Measurements from ENCODE around the gene PADI2.

PADI2 gene

DNA sequence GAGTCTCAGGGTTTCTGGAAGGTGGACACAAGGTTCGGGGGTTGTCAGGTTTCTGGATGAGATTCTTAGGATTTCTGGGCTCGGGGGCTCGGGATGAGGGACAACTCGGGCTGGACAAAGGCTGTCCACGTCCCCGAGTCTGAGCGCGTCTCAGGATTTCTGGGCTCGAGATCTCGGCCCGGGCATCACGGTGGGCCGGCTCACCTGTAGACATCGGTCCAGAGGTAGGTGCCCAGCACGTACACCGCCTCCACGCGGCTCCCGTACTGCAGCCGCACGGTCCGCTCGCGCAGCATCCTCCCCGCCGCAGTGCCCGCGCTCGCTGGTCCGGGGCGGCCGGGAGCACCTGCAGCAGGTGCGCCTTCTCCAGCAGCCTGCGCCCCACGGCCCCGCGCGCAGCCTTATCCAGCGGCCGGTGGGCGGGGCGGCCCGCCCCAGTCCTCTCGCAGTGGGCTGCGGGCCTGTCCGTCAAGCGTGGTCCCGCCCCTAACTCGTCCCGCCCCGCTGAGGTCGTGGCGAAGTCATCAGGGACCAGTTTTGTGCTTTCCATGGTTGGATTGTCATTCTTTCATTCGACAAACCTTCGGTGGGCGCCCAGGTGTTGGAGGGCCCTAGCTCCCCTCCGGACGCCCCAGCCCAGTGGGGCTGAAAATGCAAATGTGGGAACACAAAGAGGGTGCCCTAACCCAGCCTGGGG is at the start of gene PADI2:
TSS of gene PADI2 (minus strand) at position 376 of the 697 bp plus-strand sequence. CDS start at position 296, 80 bp downstream.
- DNase-seq: peak; percentile 75

DNA sequence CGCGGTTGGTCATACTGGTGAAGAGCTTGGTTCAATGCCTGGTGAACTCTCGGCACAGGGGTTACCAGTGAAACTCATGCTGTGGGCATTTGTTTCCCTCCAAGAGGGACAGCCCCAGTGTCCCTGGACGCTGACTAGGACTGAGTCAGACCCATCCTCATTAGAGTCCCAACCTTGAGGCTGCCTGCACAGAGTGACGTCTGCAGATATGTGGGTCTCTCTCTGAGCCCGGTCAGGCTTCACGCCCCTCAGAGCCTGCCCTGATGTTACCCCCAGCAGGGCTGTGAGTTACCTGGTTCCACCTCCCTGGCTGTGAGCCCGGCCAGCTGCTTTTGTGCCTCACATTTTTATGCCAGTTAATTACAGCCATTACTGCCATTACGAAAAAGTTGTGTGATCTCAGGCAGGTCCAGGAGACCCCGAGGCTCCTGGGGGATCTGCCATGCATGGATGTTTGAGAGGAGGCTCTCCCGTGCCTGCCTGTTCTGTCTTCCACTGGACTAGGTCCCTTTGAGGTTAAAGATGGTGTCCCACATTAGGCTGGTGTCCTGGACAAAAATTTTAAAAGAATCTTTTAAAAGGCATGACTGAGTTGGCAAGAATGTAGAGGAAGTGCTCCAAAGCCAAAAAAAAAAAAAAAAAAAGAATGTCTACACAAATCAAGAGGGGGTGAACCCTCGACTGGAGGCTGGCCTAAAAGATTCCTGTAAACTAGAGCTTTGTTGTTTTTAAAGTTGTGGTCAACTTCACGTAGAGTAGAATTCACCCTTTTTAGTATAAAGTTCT is 49.0 kb upstream of the PADI2 start:
- no peak for DNase-seq

DNA sequence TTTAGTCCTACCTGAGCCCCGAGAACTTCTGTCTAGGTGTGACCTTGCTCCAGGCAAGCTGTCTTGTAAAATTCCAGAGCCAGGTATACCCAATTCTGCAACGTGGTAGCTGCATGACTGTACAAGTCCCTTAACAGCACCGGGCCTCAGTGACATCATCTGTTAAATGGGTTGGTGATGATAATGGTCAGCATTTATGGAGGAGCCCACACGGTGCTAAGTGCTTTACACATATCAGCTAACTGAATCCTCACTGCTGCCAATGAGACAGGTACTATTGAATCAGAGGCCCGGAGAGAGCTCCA is 48.5 kb upstream of the PADI2 start:
- DNase-seq: no peak

DNA sequence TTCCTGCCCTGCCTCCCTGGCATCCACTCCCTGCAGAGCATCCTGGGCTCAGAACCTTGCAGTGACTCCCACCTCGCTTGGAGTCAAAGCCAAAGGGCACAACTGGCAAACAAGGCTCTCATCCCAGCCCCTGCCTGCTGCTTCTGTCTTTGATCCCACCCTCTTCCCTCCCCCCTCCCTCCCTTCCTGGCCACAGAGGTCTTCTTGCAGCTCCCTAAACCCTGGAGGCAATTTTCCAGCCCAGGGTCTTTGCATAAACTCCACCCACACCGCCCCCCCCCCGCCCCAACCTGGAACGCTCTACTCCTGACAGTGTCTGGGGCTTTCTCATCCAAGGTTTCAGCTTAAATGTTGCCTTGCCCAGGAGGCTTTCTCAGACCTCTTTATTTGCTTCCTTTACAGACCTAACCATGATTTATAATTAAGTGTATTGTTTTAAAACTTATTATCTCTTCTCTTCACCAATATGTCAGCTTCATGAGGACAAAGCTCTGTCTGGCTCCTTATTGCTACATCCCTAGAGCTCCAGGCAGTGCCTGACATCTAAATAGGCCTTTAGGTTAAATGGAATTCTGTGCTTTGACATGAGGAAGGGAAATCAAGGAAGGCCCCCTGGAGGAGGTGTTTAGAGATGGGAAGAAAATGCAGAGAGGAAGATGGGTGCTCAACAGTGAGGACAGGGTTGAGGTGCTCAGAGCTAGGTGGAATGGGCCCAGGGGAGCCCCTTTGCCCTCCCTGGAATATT is 48.0 kb upstream of the PADI2 start:
- DNase-seq: no peak

DNA sequence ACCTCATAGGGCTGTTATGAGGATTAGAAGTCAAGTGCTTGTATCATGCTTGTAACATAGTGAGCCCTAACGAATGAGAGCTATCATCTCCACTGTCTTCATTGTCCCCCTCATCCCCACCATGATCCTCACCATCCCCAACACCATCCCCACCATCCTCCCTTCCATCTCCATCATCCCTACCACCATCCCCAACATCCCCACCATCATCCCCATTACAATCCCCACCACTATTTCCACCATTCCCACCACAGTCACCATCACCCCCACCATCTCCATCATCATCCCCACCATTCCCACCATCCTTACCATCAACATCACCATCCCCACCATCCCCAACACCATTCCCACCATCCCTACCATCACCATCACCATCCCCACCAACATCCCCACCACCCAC is 46.6 kb upstream of the PADI2 start:
- DNase-seq: no peak

DNA sequence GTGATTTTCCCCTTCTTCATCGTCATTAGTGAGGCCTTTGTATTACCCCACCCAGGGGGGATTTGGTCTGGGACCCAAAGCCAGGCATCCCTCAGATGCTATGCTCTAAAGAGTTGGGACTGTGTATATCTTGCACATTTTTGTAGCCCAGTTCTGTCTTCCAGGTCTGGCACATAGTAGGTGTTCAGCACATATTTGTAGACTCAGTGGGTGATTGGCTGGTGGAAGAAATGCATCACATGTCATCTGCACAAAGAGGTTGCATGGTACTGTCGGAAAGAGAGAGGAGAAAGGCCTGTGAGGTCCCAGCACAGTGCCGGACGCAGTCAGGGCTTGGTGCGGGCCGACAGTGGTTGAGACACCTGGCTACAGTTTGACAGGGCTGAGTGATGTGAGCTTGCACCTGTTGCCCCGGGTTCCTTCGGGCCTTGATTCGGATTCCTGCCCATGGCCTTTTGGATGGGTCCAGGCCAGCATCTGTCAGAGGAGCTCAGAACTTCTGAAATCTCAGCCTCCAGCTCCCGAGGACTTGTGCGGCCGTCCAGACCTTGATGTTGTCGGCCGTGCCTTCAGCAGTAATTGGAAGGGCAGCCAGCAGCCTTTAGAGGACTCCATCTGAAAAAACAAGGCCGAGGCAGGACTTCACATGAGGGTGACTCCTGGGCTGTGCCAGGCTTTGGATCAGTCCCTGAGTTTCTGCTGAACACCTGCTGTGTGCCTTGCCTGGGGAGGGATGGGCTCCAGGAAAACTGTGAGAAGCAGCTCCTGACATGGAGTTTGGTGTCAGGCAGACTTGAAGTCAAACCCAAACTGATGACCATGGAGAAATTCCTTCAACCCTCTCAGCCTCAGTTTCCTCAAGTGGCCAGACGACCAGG is 44.8 kb upstream of the PADI2 start:
- no peak for DNase-seq

DNA sequence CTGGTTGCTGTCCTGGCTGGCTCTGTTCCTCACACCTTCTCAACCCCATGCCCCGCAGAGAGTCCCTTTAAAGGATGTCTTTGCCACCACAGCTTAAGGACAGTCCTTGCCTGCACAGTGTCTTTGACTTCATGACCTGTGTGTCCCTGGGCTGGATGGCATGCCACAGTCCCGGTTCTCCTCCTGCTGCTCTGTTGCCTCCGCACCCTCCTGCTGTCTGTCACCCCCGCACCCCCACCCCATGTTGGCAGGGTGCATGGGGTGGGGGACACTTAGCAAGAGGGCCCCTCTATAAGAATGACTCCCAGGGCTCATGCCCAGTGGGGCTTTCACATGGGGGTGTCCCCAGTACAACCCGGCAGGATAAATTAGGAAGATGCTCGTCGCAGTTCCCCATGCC is 44.1 kb upstream of the PADI2 start:
- DNase-seq: no peak

DNA sequence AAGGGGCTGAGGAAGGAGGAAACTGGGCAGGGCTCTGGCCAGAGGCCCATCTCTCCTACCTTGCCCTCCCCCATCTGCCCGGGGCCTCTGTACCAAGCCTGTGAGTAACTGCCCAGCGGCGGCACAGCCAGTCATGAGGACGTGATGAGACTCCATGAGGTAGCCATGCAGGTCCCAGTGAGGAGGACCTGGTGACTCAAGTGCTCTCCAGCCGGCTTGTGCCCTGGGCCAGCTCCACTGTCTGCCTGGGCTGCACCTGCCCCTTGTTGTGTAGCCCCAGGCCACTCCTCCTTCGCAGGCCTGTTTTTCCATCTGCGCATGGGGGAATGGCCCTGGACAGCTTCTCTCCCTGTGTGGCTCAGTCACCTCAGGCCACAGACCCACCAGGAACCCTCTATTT is 43.7 kb upstream of the PADI2 start:
- no peak for DNase-seq

DNA sequence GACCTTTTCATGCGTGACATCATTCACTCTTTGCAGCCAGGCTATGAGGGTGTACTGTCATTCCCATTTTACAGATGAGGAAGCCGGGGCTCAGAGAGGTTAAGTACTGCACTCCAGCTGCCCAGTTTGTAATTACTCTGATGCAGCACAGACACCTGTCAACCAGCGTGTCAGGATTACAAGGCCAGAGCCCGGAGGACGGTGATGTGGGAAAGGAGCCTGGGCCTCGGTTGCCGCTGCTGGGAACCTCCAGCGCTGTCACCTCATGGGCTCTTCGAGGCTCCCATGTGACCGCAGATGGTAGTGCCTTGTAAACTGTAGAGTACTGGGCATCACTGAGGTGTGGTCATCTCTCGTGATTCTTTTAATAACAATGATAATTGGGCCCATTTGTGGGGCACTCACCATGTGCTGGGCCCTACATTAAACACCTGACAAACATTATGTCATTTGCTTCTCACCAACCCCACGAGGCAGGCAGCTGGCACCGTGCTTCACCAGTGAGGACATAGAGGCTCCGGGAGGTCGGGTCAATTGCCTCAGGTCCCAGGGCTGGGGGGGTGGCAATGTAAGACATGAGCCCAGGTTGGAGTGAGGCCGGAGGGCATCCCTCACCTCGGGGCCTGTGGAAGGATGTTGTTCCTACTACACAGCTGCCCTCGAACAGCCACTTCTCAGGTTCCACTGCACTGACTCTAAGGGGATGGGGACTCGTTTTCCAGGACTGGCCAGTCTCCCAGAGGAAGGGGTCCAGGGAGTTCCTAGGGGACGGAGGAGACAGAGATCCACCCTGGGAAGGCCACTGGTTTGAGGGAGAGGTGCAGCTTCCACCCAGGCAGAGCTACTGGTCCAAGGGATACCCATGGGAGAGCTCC is 42.9 kb upstream of the PADI2 start:
- DNase-seq: no peak

DNA sequence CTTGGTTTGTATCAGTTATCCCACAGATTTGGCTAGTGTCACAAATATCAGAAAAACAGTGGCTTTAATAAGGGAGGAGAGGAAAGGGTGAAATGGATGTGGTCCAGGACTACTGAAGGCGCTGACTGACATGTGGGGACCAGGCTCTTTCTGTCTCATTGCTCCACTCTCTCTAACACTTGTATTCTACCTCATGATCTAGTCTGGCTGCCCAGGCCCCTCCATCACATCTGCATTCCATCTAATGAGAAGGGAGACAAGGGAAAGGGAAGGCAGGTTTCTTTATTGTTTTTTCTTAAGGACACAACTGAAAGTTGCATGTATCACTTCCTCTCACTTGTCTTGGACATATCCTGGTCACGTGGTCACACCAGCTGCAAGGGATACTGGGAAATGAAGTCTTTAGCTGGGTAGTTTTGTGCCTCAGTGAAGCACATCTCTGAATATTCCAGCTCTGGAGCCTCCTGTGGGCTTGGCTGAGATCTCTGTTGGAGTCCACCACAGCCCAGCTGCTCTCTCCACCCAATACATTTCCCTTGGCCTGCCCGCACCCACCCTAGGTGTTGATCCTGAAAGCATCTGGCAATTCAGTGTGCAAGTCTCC is 42.0 kb upstream of the PADI2 start:
- DNase-seq: no peak

DNA sequence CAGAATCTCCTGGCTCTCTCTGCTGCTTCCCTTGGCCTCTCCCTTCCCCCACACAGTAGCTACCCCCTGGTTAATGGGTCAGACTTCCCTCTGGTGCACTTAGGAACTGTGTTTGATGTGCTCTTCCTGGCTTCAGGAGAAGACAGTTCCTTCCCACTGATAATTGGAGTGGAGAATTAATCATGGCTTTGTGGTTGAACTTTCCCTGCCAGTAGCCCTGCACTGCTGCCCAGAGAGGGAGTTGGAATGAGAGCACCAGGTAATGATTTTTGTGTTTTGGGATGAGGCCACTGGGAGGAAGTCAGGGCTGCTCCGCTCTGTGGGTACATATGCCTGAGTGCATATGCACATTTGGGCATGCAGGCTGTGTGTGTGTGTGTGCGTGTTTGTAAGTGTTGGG is 39.7 kb upstream of the PADI2 start:
- DNase-seq: no peak

DNA sequence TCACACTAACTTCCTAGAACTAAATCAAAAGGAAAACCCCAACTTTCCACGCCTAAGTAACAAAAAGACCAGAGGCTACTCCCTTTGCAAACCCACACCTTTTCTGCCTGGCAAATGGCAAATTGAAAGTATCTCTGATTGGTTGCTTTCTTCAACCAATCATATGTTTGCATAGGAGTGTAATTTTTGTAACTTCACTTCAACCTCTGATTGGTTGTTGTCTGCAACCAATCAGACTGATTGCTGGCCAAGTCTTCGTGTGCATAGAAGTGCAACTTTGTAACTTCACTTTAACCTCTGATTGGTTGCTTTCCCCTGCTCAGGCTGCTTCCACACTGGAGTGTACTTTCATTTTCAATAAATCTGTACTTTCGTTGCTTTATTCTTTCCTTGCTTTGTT is 36.9 kb upstream of the PADI2 start:
- DNase-seq: no peak

DNA sequence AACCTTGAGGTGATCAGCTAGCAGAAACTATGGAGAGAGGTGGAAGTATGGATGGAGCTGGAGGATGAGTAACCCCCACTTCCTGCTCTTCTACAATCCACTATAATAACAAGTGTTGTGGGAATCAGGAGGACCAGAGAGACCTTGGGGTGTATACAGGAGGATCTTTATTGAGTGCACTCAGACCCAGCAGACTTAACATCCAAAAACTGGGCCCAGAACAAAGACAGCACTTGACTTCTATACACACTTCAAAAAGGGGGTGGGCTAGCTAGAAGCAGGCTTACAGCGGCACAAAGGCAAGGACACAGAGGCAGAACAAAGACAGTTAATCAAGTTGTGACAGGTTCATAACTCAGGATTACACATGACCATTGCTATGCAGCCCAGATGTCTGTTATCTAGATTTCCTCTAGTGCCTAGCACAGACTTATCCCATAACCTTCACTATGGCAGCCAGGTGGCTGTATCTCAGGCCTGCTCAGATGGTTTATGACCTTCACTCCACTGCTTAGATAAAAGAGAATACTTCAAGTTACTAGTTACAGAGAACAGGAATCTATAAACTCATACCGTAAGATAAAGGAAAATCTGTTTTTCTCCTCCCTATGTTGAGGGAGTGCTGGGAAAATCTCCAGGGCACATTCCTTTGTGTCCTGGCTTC is 36.1 kb upstream of the PADI2 start:
- DNase-seq: no peak

DNA sequence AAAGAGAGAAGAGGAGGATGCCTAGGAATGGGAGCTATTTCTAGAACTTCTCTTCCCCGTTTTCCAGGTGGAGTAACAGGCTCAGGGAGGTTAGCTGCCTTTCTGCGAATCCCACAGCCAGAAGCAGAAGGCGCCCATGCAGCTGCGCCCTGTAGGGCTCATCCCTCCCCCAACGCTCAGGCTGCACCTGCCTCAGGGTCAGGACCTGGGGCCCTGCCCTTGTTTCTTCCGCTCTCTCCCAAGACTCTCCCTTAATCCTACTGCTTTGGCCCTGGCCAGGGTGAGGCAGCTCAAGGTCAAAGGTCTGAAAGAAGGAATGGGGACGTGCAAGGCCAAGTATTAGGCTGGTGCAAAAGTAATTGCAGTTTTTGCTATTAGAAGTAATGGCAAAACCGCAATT is 30.5 kb upstream of the PADI2 start:
- DNase-seq: no peak

DNA sequence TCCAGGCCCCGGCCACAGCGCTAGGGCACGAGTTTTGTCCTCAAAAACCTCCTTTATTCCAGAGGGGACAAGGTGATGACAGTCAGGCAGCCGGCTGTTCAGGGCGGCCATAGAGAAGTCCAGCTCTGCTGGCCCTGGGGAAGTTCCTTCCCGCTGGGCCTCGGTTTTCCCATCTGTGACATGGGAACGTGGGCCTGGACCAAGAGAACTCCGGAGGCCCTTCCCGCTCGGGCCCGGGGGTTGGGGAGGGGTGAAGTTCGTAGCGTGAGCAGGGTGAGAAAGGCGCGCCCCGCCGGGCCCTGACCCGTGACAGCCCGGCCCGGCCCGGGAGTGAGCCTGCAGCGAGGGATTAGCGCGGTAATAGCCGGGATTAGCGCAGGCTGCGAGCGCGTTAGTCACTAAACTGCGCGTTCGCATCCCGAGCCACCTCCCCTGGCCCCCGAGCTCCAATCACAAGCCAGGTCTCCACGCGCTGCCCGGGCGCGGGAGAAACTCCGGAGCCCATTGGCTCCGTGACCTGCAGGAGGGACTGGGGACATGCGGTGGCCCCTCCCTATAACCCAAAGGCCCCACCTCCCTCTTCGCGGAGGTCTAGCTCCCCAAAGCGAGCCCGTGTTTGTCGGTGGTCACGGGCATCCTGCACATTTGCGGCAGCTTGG is 29.8 kb upstream of the PADI2 start:
- DNase-seq: no peak

DNA sequence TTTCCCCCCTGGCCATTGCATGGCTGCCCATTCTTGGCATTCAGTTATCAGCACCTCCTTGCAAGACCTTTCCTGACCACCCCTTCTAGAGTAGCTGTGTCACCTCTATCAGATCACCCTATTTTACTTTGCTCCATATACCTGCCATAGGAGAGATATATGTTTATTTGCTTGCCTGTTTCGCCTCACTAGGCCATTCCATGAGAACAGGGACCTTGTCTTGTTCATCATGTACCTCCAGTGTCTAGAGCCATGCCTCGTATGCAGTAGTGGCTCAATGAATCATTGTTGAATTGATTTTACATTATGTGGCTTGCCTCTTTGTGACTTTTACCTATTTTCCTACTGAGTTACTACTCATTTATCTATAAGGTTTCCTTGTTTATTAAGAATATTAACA is 26.4 kb upstream of the PADI2 start:
- no peak for DNase-seq

DNA sequence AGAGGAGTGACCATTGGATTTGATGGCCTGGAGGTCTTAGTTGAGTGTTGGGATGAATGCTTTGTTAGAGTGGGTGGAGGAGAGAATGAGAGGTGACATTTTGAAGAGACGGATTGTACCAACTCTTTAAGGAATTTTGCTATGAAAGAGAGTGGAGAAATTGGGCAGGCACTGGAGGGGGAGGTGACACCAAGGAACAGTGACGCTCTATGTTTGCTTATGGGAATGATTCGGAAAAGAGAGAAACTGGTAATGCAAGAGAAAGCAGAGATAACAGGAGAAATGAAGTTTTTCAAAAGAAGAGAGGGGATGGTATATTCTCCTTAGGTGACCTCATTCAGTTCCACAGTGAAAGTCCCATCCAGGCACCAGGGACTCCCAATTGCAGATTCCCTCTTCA is 24.5 kb upstream of the PADI2 start:
- no peak for DNase-seq

DNA sequence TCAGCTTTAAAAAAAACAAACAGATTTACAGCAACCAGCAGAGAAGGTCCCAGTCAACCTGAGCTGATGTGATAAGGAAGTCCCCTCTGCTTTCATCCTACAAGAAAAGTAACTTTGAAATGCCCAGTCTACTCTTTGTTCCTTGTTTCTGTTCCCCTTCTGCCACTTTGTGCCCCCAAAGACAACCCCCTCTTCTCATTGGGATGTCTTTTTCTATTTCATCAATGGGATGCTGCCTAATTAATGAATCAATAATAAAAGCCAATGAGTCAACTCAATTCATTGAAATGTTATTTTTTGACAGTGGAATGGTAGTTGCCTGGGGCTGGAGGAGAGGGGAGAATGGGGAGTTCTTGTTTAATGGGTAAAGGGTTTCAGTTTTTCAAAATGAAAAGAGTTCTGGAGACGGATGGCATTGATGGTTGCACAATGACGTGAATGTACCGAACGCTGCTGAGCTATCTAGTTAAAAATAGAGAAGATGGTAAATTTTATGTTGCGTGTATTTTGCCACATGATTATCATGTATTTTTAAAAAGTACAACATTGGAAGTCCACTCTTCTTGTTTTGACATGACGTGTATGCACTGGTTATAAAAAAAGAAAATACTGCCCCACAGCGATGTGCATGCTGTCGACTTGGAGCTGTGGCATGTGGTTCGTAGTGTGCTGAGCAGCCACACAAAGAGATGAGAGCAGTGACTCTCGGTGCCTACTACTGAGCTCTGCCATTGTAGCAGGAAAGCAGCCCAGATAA is 22.4 kb upstream of the PADI2 start:
- DNase-seq: no peak

DNA sequence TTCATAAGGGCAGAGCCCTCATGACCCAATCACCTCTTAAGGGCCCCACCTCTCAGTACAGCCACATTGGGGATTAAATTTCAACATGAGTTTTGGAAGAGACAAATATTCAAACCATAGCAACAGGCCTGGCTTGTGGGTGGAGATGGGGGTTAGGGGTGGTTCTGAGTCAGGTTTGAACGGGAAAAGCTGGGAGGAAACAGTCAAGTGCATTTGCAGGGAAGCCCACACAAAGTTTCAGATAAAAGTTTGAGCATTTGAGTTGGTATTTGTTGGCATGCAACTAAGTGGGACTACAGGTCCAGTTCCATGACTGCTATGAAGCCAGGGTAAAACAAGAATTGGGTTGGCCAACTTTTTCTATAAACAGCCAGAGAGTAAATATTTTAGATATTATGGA is 21.0 kb upstream of the PADI2 start:
- no peak for DNase-seq

DNA sequence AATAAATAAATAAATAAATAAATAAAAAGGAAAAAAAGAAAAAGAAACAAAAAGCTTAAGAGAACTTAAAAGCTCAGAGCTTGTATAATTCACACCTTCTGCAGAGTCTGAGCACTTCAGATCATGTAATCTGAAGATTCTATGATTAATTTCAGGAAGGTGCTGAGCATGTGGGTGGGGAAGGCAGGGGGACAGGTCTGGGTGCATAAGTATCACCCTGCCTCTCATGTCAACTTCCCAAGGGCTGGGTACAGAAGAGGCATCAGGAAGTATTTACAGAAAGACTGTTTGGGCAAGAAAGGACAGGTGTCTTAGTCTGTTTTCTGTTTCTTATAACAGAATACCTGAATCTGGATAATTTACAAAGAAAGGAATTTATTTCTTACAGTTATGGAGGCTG is 20.4 kb upstream of the PADI2 start:
- DNase-seq: no peak
